Measurements from ENCODE around the gene MYO6. TPM values are rescaled to one million over a fixed set of nuclear protein-coding genes. Genes with fewer than 3 reads are reported as not detected.

The MYO6 gene
- total RNA-seq, 4 donors from 2014 or later, result 19.1 to 72.2 (median 59.2) TPM

DNA sequence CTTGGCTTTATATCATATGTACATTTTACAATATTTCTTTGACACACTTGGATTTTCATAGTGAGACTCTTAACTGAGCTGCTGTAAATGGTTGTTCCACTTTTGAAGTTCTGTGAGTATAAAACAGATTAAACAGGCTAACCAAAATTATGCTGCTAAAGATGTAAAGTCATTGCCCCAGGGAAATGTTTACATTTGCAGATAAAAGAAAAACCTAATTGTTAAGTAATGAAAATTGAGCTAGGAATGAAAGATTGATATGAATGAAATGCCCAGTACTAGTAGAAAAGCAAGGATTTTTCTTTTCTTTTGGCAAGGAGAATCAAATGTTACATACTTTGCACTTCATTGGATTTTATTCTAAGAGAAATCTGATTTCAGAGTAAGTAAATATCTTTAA is 164.0 kb downstream of the MYO6 start:
- in situ Hi-C loops (cut with MboI; ENCODE audit: low pct_ligation_motif_present in 1 of 4, low pct_unique_long_range_greater_than_20kb in 1 of 4, low sequenced_read_pairs in 3 of 4), result no loop called here
- Histone ChIP-seq H3K36me3 (peaks cover 0 to 34% (median 8%) of the 10 kb centered on the region in 4 donors), H3K9me3 (no peaks in the 10 kb centered on the region), H3K27me3 (no peaks in the 10 kb centered on the region), H3K4me3 (no peak overlapping the region), H3K27ac (no peak overlapping the region), H3K4me1 (no peaks in the 10 kb centered on the region)
- intact Hi-C loops (cut with DNase I; ENCODE audit: low total_unique reads), result no loop called here
- no peak for TF ChIP-seq POLR2AphosphoS5 (IDR thresholded peaks at IDR 0.05)
- TF ChIP-seq EP300 (IDR thresholded peaks at IDR 0.05; ENCODE audit: low read depth), result no peak
- no peak for TF ChIP-seq POLR2A (IDR thresholded peaks at IDR 0.05)
- TF ChIP-seq, protein P1, sequence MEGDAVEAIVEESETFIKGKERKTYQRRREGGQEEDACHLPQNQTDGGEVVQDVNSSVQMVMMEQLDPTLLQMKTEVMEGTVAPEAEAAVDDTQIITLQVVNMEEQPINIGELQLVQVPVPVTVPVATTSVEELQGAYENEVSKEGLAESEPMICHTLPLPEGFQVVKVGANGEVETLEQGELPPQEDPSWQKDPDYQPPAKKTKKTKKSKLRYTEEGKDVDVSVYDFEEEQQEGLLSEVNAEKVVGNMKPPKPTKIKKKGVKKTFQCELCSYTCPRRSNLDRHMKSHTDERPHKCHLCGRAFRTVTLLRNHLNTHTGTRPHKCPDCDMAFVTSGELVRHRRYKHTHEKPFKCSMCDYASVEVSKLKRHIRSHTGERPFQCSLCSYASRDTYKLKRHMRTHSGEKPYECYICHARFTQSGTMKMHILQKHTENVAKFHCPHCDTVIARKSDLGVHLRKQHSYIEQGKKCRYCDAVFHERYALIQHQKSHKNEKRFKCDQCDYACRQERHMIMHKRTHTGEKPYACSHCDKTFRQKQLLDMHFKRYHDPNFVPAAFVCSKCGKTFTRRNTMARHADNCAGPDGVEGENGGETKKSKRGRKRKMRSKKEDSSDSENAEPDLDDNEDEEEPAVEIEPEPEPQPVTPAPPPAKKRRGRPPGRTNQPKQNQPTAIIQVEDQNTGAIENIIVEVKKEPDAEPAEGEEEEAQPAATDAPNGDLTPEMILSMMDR (IDR thresholded peaks at IDR 0.05), result no peak
- DNase-seq, result no peak

DNA sequence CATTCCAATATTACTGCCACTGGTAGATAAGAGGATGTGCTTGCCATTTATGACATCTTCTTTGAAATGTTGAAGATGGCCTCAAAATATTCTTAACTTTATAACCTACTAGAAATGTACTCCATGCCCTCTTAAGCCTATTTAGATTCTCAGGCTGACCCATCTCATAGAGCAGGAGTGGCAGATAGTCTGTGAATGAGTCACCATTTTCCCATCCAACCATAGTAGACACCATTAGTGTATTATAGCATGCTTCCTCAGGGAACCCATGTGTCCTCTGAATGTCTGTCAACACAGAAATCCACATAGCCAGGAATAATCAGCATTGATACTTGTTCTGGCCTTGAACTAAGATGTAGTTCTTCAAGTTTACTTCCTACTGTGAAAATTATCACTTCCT is 173.2 kb downstream of the MYO6 start:
- TF ChIP-seq POLR2AphosphoS5 (IDR thresholded peaks at IDR 0.05) (no peak), EP300 (IDR thresholded peaks at IDR 0.05; ENCODE audit: low read depth) (no peak), POLR2A (IDR thresholded peaks at IDR 0.05) (no peak)
- TF ChIP-seq, protein P1 (IDR thresholded peaks at IDR 0.05), result no peak
- Histone ChIP-seq H3K36me3 (no peaks in the 10 kb centered on the region), H3K4me3 (no peak overlapping the region), H3K4me1 (no peaks in the 10 kb centered on the region), H3K27ac (no peak overlapping the region), H3K27me3 (no peaks in the 10 kb centered on the region), H3K9me3 (no peaks in the 10 kb centered on the region)
- intact Hi-C loops (cut with DNase I; ENCODE audit: low total_unique reads), result no loop called here
- no peak for DNase-seq
- in situ Hi-C loops (cut with MboI; ENCODE audit: low pct_ligation_motif_present in 1 of 4, low pct_unique_long_range_greater_than_20kb in 1 of 4, low sequenced_read_pairs in 3 of 4), result no loop called here

DNA sequence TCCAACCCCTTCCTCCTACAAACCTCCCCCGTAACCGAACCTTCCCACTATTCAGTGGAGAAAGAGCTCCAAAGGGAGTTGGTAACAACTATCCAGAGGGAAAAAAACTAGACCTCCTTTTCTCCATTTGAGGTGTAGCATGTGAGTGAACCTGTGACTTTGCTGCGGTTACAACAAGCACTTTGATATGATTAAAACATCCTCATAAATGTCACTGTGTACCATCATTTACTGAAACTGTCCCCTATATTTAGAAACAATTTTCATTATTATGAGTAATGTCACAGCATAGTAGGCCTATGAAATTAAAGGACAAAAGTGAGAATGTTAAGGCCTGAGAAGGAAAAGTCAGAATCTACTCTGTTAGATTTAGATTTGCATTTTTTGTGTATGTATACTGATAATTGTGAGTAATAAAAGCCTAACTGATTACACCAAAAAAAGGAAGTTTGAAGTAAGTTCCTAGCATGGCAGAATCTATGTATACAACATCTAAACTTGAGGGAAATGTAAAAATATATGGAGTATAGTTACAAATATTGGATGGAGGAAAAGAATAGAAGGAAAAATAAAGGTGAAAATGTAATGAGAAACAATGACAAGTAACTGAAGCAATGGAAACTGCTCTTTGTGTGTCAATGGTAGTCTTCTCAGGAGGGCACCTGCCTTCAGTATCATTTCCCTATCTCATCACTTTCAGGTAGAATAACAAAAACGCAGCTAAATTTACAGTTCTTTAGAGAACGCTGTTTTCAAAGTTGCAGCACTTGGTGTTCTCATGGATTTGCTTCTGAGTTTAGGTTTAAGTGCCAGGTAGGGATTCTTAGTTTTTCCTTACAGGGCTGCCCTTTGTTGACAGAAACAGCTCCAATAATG is 177.5 kb downstream of the MYO6 start:
- Histone ChIP-seq H3K9me3 (no peaks in the 10 kb centered on the region), H3K27me3 (no peaks in the 10 kb centered on the region), H3K36me3 (no peaks in the 10 kb centered on the region), H3K27ac (no peak overlapping the region), H3K4me3 (no peak overlapping the region), H3K4me1 (no peaks in the 10 kb centered on the region)
- in situ Hi-C loops (cut with MboI; ENCODE audit: low pct_ligation_motif_present in 1 of 4, low pct_unique_long_range_greater_than_20kb in 1 of 4, low sequenced_read_pairs in 3 of 4) (loop anchor here in 3 of 4 donors (25.0 kb wide), 1 partner anchor 1536 kb away; the partner anchor contains the start of gene HTR1B (in 3 of the 3)), intact Hi-C loops (cut with DNase I; ENCODE audit: low total_unique reads) (no loop called here)
- DNase-seq, result no peak
- TF ChIP-seq POLR2A (IDR thresholded peaks at IDR 0.05), result no peak
- TF ChIP-seq, protein P1 (IDR thresholded peaks at IDR 0.05), result no peak
- no peak for TF ChIP-seq EP300 (IDR thresholded peaks at IDR 0.05; ENCODE audit: low read depth)
- no peak for TF ChIP-seq POLR2AphosphoS5 (IDR thresholded peaks at IDR 0.05)
- 86 to 89% methylated on average over 5 of the region's 5 CpGs for WGBS, 2 donors (ENCODE audit: low coverage in 1 of 2)

DNA sequence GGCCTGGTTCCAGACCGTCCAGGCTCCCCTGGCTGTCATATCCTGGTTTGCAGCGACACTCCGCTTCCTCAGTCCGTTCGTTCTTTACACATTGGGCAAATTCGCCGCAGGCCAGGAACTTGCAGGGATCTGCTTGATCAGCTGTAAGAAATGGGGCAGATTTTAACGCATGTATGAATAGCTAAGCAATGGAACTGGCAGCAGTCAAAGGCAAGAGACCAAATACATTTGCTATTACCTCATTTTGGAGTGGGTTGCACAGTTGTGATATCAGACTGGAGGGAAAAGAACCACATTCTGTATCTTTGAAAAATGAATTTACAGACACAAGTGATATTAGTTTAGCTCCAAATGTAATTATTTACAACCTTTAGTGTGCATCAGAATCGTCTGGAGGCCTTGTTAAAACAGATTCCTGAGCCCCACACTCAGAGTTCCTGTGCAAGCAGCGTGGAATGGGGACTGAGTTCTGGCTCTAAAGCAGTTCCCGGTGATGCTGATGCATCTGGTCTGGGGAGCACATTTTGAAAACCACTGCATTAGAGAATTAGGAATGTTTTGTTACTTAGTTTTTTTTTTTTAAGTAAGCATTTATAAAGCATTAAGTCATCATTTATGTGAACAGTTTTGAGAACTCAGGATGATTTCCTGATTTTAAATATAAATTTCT is 182.1 kb downstream of the MYO6 start:
- Histone ChIP-seq H3K4me3 (no peak overlapping the region), H3K36me3 (no peaks in the 10 kb centered on the region), H3K4me1 (peaks cover 0 to 8% (median 5%) of the 10 kb centered on the region in 4 donors), H3K27me3 (peaks cover 8% of the 10 kb centered on the region), H3K9me3 (no peaks in the 10 kb centered on the region), H3K27ac (no peak overlapping the region)
- intact Hi-C loops (cut with DNase I; ENCODE audit: low total_unique reads), result loop anchor here (5.0 kb wide), 1 partner anchor 759 kb away; no protein-coding TSS in a partner anchor
- TF ChIP-seq POLR2AphosphoS5 (IDR thresholded peaks at IDR 0.05), result no peak
- no peak for TF ChIP-seq EP300 (IDR thresholded peaks at IDR 0.05; ENCODE audit: low read depth)
- no peak for TF ChIP-seq POLR2A (IDR thresholded peaks at IDR 0.05)
- TF ChIP-seq, protein P1 (IDR thresholded peaks at IDR 0.05), result no peak
- DNase-seq, result no peak
- WGBS, 2 donors (ENCODE audit: low coverage in 1 of 2), result 86% methylated on average over 9 to 11 of the region's 11 CpGs
- in situ Hi-C loops (cut with MboI; ENCODE audit: low pct_ligation_motif_present in 1 of 4, low pct_unique_long_range_greater_than_20kb in 1 of 4, low sequenced_read_pairs in 3 of 4), result loop anchor here in 3 of 4 donors (25.0 kb wide), 1 partner anchor 1531 kb away; the partner anchor contains the start of gene HTR1B (in 3 of the 3)
